DMS153 treated with DMSO at 0.1 percent for 48 hours (cell line): ENCODE measurements around the gene SEC14L2.
A peak's percentile ranks its signal among the peaks of the same experiment; 100 is the strongest.
"Not testable (repeated sequence)": the region's sequence is repeated elsewhere in the genome, so short reads cannot be mapped to it uniquely, and the experiment has no call there.

Experiments
- DNase-seq: peaks from one replicate; lab custom pipeline; 2025; ENCODE audit not compliant: unreplicated experiment; lab: John Stamatoyannopoulos, UW

SEC14L2 gene

DNA sequence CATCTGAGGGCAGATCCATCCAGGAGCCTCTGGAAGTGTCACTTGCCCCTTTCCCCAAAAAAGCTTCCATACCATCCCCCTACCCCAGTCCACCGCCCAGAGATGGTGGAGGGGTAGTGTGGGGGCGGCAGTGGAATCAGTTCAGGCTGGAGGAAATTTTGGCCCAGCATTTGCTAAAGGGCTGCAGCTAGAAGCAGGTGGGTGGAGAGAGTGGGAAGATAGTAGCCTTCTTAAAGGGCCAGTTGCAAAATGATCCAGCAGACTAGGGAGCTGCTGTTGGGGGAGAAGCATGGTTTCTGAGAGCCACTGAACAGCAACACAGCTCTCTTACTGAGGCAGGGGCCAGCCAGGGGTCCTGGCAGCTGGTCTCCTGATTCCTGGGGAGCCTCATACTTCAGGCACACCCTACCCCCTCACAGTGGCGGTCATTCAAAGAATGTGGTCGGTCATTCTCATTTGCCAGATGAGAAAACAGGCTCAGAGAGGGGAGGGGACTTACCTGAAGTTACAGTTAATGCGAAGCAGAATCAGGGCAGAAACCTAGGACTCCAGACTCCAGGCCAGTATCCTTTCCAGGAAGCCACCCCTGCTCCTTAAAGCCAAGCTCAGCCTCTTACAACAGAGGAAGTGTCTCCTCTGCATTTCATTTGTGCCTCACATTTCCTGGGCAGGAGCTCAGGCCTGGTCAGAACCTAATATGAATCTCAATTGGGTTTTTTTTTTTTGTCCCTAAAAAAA, 5.4 kb downstream of the SEC14L2 start:
- DNase-seq, result no peak

DNA sequence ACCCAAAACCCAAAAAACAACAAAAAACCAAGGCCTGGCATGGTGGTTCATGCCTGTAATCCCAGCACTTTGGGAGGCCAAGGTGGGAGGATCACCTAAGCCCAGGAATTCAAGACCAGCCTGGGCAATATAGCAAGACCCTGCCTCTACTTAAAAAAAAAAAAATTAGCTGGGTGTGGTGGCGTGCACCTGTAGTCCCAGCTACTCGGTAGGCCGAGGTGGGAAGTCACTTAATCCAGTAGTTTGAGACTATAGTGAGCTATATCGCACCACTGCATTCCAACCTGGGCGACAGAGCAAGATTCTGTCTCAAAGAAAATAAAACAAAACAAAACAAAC, 5.9 kb downstream of the SEC14L2 start:
- not testable (repeated sequence) for DNase-seq

DNA sequence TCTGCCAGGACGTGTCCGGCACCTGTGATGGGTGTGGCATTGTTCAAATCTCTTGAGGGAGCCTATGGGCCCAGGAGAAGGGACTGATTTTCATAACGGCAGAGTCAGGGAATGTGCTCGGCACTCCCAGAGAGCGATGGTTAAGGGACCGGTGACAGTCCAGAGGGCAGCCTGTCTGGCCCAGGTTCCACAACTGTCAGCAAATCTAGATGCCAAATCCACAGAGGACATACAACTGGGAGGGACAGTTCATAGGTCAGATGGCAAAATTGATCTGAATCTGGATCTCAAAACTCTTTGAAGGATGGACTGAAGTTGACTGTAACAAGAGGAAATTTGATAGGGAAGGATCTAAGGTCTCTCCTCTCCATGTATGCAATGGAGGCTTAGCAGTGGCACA, 7.5 kb downstream of the SEC14L2 start:
- DNase-seq, result no peak

DNA sequence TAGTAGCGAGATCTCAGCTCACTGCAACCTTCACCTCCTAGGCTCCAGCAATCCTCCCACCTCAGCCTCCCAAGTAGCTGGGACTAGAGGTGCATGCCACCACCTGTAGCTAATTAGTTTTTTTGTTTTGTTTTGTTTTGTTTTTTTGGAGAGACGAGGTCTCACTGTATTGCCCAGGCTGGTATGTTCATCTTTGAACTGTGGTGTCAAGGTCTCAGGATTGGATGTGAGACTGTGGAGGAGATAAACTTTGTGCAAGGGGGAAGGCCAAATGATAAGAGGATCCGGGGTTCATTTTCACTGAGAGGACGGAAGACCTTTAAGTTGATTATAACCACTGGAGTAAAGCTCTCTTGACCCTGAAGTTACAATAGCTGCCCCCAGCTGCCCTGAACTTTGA, 8.9 kb downstream of the SEC14L2 start:
- no peak for DNase-seq

DNA sequence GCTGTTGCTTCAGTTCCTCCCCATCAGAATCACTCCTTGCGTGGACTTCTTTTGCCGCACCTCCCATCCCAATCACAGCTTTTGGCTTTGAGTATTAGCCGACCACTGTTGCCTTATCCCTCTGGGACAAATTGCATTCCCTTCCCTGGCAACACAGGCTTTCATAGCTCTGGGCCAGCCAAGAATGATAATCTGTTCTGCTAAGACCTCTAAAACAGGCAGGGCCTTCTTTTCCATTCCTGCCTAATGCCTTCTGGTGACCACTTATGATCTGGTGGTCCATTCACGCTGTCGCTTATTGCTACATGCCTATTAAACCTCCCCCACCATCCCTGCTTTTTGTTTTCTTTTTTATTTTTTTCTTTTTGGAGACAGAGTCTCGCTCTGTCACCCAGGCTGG, 9.6 kb downstream of the SEC14L2 start:
- DNase-seq, result no peak

DNA sequence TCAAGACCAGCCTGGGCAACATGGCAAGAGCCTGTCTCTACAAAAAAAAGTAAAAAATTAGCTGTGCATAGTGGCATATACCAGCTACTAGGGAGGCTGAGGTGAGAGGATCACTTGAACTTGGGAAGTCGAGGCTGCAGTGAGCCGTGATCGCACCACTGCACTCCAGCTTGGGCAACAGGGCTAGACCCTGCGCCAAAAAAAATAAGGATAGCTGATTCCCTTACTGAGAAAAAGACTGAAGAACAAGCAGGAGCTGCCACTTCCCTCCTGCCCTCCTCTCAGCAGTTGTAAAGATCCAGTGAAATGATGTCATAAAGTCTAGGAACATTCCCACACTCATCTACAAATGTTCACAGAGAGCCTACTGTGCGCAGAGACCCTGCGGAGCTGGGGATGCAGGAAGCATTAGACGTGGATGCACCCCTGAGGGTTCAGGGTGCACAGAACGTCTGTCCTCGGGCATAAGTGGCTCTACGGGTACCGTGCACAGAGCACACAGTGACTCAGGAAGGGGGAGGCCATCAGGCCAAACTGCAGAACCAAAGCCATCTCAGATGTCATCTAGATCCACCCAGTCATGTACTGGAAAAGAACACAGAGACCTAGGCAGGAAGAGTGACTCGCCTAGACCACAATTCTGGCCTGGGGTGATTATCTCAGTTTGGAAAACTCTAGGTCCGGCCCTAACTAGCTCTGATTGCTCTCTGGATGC, 11.7 kb downstream of the SEC14L2 start:
- DNase-seq, result no peak

DNA sequence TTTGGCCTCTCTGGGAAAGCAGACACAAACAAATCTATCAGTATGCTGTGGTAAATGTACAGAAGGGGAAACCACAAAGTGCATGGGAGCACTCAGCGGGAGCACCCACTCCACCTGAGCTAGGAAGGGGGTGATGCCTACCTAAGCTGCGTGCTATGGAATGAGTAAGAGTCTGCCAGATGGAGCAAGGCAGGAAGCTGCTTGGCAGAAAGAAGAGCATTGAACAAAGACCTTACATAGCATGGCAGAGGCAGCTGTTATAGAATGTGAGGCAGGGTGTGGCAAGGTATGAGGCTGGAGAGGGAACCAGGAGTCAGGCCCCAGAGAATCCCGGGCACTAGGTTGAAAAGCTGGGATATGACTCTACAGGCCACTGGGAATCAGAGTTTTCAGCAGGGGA, 15.0 kb downstream of the SEC14L2 start:
- no peak for DNase-seq

DNA sequence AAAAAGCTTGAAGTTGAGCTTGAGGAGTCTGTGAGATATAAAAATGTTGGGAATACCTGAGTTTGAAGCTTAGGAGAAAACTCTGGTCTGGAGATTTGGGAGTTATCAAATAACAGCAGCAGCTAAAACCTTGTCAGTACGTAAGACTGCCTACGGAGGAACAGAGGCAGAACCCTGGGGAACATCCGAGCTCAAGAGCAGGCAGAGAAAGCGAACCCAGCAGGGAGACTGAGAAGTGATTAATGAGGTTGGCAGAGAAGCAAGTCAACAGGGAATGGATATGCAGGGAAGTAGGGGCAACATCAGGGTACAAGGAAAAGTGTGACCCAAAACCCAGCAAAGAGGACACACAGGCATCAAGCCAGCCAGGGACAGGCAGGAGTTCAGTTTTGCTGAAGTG, 16.2 kb downstream of the SEC14L2 start:
- DNase-seq, result no peak

DNA sequence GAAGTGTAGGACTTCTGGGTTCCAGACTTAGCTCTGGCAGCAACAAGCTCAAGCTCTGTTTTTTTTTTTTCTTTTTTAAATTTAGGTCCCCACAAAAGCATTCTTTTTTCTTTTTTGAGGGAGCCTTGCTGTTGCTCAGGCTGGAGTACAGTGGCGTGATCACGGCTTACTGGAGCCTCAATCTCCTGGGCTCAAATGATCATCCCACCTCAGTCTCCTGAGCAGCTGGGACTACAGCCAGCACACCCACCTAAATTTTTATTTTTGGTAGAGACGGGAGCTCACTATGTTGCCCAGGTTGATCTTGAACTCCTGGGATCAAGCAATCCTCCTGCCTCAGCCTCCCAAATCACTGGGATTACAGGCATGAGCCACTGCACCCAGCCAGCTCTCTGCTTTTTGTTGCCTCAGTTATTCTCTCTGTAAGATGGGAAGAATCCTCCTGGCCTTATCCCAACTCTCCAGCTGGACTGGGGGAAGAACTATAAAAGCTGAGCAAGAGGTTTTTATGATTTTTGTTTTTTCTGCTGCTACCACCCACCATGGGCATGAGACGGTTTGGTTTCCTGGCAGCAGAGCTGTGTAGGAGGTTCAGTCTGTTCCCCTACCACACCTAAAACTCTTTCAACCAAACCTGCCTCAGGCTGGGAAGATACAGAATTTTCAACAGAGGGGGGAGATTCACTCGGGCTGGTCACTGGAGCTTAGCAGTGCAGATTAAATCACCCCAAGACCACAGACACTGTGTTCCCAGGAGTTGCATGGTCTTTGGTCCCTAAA, 17.1 kb downstream of the SEC14L2 start:
- no peak for DNase-seq

DNA sequence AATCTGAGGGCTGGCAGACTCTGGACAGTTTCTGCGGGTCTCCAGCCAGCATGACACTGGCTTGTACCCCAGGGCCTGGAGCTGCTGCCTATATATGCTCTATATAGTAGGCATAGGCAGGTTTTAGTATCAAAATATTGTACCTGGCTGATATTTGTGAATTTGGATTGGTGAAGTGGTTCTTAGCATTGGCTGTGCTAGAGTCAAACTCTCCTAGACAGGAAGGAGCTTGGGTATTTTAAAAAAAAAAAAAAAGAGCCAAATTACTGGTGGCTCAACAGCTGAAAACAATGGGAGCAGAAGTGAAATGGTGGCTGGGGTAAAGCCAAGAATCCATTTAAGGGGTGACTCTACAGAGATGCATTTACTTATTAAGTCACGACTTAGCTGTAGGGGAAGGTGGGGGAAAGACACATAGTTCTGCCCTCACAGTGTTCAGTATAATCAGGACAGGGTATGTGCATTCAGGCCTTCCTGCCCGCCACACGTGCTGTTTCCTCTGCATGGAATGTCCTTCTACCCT, 17.8 kb downstream of the SEC14L2 start:
- no peak for DNase-seq

DNA sequence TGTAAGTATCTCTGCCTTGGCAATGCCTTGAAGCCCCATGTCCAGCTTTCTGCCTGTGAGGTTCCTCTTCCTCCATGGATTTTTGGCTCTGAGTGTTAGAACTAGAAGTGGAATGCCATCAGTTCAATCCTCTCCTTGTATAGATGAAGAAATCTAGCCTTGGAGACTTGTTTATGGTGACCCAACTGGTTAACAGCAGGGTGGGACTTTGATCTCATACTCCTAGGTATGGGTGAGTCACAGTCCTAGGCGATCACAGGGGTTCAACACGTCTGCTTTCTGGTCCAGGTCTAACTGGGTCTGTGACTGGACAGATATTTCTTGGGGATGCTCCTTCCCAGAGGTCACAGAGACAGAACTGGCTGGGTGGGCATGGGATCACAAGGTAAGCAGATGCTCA, 19.6 kb downstream of the SEC14L2 start:
- DNase-seq, result no peak

DNA sequence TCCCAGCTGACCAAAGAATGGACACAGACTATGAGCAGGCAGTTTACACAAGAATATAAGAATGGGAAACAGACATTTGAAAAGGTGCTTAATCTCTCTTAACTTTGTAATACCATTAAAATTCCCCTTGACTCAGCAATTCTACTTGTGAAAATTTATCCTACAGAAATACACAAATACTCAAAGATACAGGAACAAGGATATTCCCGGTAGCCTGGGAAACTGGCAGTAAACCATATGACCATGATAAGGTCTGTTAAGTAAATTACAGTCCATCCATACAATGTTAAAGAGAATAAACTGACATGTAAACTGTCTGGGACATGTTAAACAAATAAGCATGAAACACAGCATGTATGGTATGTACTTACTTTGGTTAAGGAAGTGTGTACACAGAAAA, 20.0 kb downstream of the SEC14L2 start:
- DNase-seq, result no peak

DNA sequence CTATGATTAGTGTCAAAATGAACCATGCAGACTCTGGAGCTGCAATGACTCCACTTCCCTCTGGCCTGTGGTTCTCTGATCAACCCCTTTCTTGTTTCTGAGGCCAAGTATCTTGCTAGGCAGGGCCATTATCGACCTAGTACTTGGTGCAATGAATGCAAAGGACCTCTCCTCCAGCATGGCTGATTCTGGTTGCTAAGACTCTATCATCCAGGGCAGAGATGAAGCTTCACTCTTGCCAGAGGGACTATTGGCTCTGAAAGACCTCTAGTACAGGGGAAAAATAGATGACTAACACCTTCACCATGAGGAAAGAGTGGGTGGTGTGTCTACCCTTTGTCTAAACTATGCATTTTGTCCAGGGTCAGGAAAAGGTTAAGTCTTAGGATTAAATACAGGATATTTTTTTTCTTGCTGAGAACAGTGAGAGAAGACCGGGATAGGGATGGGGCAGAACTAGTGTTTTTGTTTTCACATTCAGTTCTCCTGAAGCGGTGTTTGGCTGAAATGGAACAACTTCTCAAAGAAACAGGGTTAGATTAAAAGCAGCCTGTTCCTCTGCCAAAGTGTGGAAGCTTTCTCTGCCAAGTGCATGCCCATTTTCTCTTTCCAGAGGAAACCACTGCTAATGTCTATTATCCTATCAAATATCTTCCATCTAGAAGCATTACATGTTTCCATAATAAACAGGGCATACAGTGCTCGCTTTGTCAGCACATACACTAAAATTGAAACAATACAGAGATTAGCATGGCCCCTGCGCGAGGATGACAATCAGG, 23.7 kb downstream of the SEC14L2 start:
- DNase-seq, result no peak

DNA sequence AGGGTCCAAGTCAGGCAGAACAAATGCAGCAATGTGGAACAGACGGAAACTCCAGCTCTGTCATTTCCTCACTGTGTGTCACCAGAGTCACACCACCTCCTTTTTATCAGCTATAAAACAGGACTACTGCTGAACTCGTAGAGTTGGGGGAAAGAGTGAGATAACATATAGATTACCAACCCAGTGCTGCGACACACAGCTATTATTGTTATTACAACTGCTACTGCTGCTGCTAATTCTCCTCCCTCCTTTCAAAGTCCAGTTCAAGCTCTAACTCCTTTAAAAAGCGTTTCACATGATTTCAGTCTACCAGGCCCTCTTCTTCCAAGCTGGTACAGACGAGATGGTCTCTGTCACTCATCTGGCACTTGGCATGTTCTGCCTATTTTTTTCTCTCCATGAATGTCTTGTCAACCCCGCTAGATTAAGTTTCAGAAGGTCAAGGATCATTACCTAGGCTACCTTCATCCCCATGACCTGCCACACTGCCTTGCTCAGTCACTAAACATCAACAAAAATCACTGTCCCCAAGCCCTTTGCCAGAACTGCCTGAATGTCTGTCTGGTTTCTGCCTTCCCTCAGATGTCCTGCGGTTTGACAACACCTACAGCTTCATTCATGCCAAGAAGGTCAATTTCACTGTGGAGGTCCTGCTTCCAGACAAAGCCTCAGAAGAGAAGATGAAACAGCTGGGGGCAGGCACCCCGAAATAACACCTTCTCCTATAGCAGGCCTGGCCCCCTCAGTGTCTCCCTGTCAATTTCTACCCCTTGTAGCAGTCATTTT, 25.1 kb downstream of the SEC14L2 start:
- no peak for DNase-seq

DNA sequence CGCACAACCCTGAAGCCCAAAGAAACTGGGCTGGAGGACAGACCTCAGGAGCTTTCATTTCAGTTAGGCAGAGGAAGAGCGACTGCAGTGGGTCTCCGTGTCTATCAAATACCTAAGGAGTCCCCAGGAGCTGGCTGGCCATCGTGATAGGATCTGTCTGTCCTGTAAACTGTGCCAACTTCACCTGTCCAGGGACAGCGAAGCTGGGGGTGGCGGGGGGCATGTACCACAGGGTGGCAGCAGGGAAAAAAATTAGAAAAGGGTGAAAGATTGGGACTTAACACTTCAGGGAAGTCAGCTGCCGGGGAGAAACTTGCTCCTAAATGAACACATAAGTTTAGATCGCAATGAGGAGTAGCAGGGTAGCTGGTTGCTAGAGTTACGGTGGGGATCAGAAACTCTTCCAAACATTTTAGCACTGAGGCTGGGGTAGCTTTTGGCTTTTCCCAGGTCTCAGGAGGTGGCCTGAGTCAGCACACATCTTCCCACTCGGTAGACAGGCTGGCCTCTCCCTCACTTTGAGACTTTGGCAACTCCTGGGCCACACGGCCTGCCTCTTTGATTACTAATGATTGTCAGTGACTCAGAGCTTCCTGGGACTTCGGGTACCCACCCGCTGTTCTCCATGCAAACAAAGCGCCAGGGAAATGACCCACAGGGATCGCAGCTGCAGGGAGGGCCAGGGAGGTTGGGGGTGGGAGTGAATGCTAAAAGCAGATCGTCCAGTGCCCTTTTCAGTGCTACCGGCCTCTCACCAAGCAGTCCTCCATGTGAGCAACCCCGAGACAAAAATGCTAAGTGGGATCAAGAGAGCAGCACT, 25.9 kb downstream of the SEC14L2 start:
- DNase-seq, result no peak

DNA sequence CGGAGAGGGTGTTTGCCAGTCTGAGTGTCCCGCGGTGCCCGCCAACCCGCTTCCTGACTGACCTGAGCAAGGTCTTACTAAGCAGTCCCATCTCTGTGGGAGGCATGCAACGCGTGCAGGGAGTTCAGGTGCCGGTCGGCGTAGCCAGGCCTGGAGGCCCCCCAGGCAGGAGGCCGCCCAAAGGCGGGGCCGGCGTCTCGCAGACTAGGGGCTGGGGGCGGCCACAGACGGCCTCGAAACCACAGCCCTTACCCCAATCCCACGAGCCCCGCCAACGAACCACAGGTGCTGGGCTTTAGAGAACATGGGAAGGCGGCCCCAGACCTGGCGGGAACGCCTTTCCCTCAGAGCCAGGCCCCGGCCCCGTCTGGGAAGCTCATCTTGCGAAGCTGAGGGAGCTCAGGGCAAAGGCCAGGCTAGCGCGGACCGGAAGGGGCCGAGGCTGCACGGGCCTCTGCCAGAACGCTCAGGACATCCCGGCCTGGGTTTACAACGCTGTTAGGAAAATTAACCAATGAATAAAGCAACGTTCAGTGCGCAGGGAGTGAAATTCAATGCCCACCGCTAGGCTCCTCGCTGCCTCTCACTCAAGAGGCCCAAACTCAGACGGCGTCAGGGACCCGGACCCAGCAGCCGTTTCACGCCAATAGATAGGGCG, 26.6 kb downstream of the SEC14L2 start:
- DNase-seq, result peak; percentile 12

DNA sequence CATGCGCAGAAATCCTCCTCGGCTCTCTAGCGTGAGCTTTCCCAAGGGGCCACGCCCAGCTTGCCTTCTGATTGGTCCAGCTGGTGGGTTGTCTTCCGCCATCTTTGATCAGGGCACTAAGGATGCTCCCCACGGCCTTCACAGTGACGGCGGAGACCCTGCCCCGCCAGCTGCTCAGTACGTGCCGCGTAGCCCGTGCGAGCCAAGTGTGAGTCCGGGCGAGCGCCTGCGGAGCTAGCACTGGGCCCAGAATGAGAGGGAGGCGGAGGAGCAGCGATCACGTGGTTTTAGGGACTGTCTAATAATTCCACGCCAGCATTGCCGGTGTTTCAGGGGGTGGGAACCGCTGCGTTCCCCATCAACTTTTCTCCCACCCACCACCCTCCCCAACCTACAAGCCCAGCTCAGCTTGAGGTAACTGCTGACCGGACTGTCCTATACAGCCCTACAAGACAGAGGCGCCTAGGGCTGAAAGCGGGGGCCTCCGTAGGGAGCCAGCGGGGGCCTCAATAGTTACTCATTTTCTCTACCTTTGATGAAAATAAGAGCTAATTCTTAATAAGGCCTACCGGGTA, 27.2 kb downstream of the SEC14L2 start:
- DNase-seq, result peak; percentile 99

DNA sequence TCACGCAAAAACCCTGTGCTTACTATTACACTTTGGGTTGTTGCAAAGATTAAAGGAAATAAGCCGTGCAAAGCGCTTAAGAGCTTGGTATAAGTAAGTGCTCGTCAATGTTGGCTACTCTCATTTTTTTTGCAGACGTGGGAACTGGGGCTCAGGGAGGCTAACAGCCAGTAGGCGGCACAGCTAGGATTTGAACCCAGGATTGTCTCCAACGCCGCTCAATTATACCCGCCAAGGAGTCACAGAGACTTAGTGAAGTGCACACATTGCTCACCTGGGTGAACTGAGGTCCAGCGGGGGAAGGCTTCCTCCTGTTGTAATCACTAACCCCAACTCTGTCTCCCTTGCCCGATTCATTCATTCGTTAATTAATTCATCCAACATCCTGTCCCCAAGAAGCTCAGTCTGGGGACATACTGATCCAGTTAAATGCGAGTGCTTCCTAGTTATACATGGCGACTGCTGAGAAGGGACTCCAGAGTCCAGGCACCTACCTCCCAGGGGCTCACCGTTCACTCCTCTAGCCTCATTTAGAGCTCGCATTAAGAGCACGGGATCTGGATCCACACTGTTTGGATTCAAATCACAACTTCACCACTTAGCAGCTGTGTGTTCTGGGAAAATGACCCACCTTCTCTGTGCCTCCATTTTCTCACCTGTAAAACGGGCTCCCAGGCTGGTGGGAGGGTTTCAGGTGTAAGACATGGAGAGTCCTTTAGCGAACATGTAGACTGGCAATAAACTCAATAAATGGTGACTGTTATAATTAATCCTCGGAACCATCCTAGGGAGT, 27.9 kb downstream of the SEC14L2 start:
- DNase-seq, result peak; percentile 25
